Tibial artery (tissue), 4 donors: Measurements from ENCODE around the gene S1PR4.

ENCODE experiments used
- DNase-seq, 2 donors: peaks; one replicate each; pipeline ENCODE4 v3.0.0-alpha.2; 2019
- H3K27ac ChIP-seq, 2 donors: fragments of 200-600 bp; sonication (generic) in 1 of 2; 1 replicate in 1 of 2; 2 replicates in 1 of 2; pipeline ENCODE4 v1.5.1; 2018 to 2019; ENCODE audit warnings: mild to moderate bottlenecking in 1 of 2
- H3K27me3 ChIP-seq, 2 donors: fragments of 200-600 bp; sonication (generic) in 1 of 2; one replicate each; pipeline versions ENCODE4 v1.5.1 to v1.6.0; 2016 to 2019
- H3K36me3 ChIP-seq, 3 donors: fragments of 200-600 bp; sonication (generic) in 2 of 3; one replicate each; pipeline ENCODE4 v1.5.1; 2016 to 2019; ENCODE audit warnings: mild to moderate bottlenecking in 2 of 3
- H3K4me1 ChIP-seq, 4 donors: fragments of 200-600 bp; sonication (generic) in 2 of 4; 1 replicate in 3 of 4; 2 replicates in 1 of 4; pipeline ENCODE4 v1.5.1; 2016 to 2019
- H3K4me3 ChIP-seq, 2 donors: fragments of 200-600 bp; sonication (generic) in 1 of 2; 1 replicate in 1 of 2; 2 replicates in 1 of 2; pipeline ENCODE4 v1.5.1; 2018 to 2019; ENCODE audit warnings: mild to moderate bottlenecking in 2 of 2
- H3K9me3 ChIP-seq, 3 donors: fragments of 200-600 bp; sonication (generic) in 1 of 3; one replicate each; pipeline ENCODE4 v1.5.1; 2016 to 2019
- intact Hi-C: fragments of 100-400 bp; cut with DNase I; formaldehyde crosslinking; loops from one replicate; pipeline ENCODE4 v1.15.0; 2023; ENCODE audit warnings: low total_unique reads
- TF ChIP-seq, protein P1 (sequence below), 2 experiments: fragments of 200-600 bp in 1 of 2; fragments of 450-650 bp in 1 of 2; IDR thresholded peaks; one replicate each; pipeline ENCODE4 v1.5.1; 2017 to 2019; ENCODE audit warnings: antibody characterized with exemption in 2 of 2, mild to moderate bottlenecking in 1 of 2, moderate library complexity in 1 of 2

S1PR4 gene

GRCh38 chr19:3142292-3142670, 36.3 kb upstream of the S1PR4 start:
- H3K27me3 ChIP-seq = peaks cover 0 to 25% of the 10 kb centered on the region in 2 donors
- H3K36me3 ChIP-seq = no peaks in the 10 kb centered on the region
- TF ChIP-seq, protein P1, sequence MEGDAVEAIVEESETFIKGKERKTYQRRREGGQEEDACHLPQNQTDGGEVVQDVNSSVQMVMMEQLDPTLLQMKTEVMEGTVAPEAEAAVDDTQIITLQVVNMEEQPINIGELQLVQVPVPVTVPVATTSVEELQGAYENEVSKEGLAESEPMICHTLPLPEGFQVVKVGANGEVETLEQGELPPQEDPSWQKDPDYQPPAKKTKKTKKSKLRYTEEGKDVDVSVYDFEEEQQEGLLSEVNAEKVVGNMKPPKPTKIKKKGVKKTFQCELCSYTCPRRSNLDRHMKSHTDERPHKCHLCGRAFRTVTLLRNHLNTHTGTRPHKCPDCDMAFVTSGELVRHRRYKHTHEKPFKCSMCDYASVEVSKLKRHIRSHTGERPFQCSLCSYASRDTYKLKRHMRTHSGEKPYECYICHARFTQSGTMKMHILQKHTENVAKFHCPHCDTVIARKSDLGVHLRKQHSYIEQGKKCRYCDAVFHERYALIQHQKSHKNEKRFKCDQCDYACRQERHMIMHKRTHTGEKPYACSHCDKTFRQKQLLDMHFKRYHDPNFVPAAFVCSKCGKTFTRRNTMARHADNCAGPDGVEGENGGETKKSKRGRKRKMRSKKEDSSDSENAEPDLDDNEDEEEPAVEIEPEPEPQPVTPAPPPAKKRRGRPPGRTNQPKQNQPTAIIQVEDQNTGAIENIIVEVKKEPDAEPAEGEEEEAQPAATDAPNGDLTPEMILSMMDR (IDR thresholded peaks at IDR 0.05) = no peak
- H3K4me3 ChIP-seq = no peak overlapping the region
- intact Hi-C loops = no loop called here
- no peak overlapping the region for H3K27ac ChIP-seq
- H3K9me3 ChIP-seq = peaks cover 0 to 3% (median 0%) of the 10 kb centered on the region in 3 donors
- no peaks in the 10 kb centered on the region for H3K4me1 ChIP-seq
- DNase-seq = peak in 1 of 2 donors; percentile 44

GRCh38 chr19:3142781-3143337, 35.7 kb upstream of the S1PR4 start:
- H3K4me3 ChIP-seq = no peak overlapping the region
- peaks cover 0 to 25% of the 10 kb centered on the region in 2 donors for H3K27me3 ChIP-seq
- no peaks in the 10 kb centered on the region for H3K36me3 ChIP-seq
- no peaks in the 10 kb centered on the region for H3K4me1 ChIP-seq
- H3K27ac ChIP-seq = no peak overlapping the region
- DNase-seq = no peak
- TF ChIP-seq, protein P1 (IDR thresholded peaks at IDR 0.05) = no peak
- intact Hi-C loops = no loop called here
- H3K9me3 ChIP-seq = peaks cover 0 to 3% (median 0%) of the 10 kb centered on the region in 3 donors

- intact Hi-C loops = no loop called here
- no peaks in the 10 kb centered on the region for H3K9me3 ChIP-seq
- no peak overlapping the region for H3K27ac ChIP-seq
- no peaks in the 10 kb centered on the region for H3K4me1 ChIP-seq
- no peak overlapping the region for H3K4me3 ChIP-seq
- TF ChIP-seq, protein P1 (IDR thresholded peaks at IDR 0.05) = no peak
- H3K36me3 ChIP-seq = peaks cover 0 to 4% (median 0%) of the 10 kb centered on the region in 3 donors
- H3K27me3 ChIP-seq = peaks cover 0 to 49% of the 10 kb centered on the region in 2 donors
- DNase-seq = peak in 1 of 2 donors; percentile 52
These were observed 32.5 kb upstream of the S1PR4 start for GRCh38 chr19:3145909-3146676.

- Histone ChIP-seq H3K27me3 (peaks cover 0 to 52% of the 10 kb centered on the region in 2 donors), H3K4me3 (no peak overlapping the region), H3K9me3 (no peaks in the 10 kb centered on the region), H3K4me1 (no peaks in the 10 kb centered on the region), H3K27ac (no peak overlapping the region), H3K36me3 (peaks cover 0 to 4% (median 0%) of the 10 kb centered on the region in 3 donors)
- DNase-seq = no peak
- TF ChIP-seq, protein P1 (IDR thresholded peaks at IDR 0.05) = peak; percentile 36 to 59
- intact Hi-C loops = no loop called here
These were observed 31.9 kb upstream of the S1PR4 start for GRCh38 chr19:3146677-3147100.

GRCh38 chr19:3148503-3148902, 30.1 kb upstream of the S1PR4 start:
- no peak for DNase-seq
- H3K27ac ChIP-seq = no peak overlapping the region
- intact Hi-C loops = no loop called here
- no peak overlapping the region for H3K4me3 ChIP-seq
- peaks cover 0 to 4% (median 0%) of the 10 kb centered on the region in 3 donors for H3K36me3 ChIP-seq
- H3K9me3 ChIP-seq = no peaks in the 10 kb centered on the region
- peaks cover 0 to 54% of the 10 kb centered on the region in 2 donors for H3K27me3 ChIP-seq
- TF ChIP-seq, protein P1 (IDR thresholded peaks at IDR 0.05) = no peak
- no peaks in the 10 kb centered on the region for H3K4me1 ChIP-seq
